HG03280 (cell line): ENCODE data around the gene GHDC.
"Not testable (repeated sequence)": the region's sequence is repeated elsewhere in the genome, so short reads cannot be mapped to it uniquely, and the experiment has no call there.

Experiments used
- ATAC-seq: cut with Tn5 transposase; IDR thresholded peaks from one replicate; pipeline ENCODE4 v1.9.1; 2021; ENCODE audit warnings: mild to moderate bottlenecking, moderate library complexity; ENCODE audit not compliant: unreplicated experiment

Gene GHDC

DNA sequence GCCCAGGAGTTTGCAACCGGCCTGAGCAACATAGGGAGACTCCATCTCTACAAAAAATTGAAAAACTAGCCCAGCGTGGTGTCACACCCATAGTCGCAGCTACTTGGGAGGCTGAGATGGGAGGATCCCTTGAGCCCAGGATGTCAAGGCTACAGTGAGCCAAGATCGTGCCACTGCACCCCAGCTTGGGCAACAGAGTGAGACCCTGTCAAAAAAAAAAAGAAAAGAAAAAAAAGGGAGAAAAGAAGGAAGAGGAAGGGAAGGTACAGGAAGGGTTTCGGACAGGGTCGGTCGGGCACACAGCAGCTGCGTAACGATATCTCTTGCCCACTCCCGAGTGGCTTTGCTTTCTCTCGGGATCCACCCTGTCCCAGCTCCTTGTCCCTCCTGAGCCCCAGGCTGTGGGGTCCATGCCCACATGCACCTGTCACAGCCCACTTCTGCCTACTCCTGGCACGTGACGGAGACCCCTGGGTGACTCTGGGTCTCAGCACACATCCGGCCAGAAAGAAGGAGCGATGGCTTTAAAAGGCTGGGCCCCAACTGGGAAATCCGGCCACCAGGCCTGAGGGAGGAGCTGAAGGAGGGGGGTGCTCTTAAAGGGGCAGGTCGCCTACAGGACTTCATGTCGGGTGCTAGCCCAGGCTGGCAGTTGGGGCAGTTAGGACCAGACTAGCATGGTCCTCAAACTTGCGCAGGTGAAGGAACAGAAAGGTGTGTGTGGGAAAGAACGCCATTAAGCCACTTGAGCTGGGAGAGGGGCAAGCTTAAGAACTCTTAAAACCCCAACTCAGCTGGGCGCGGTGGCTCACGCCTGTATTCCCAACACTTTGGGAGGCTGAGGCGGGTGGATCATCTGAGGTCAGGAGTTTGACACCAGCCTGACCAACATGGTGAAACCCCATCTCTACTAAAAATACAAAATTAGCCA, at the start of gene GHDC:
TSS of gene GHDC (minus strand) at position 526 of the 931 bp plus-strand sequence. CDS start 913 bp downstream, outside the sequence.
- peak; percentile 85 for ATAC-seq

GRCh38 chr17:42243493-42243982, 49.2 kb upstream of the GHDC start:
- ATAC-seq: no peak

DNA sequence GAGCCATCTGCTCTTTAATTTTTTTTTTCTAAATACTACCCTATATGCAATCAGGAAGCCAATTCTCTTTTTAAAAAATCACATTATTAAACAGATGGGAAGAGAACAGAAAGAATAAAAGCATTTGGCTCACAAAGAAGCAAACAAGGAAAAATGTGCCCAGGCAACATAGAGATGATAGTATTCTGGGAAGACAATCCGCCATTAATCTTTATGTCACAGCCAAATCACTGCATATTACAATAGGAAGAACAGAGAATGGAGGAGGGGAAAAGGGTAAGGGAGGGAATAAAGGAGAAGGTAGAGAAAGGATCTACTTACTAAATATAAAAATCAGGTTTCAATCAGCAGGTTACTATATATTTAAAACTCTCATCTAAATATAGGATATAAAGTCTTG, 47.6 kb upstream of the GHDC start:
- no peak for ATAC-seq

DNA sequence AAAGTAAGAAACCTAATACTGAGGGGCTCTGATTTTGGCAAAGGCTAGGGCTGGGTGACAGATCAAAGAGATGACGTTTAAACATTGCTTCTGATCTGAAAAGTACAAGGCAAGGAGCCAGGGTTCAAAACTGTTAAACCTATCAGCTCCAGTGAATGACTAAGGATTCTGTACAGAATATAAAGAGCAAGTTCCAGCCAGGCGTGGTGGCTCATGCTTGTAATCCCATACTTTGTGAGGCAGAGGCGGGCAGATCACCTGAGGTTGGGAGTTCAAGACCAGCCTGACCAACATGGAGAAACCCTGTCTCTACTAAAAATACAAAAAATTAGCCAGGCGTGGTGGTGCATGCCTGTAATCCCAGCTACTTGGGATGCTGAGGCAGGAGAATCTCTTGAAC, 46.6 kb upstream of the GHDC start:
- ATAC-seq: not testable (repeated sequence)

- no peak for ATAC-seq
These were observed 45.9 kb upstream of the GHDC start for GRCh38 chr17:42240201-42240600.

GRCh38 chr17:42239576-42239975, 45.3 kb upstream of the GHDC start:
- ATAC-seq: not testable (repeated sequence)

DNA sequence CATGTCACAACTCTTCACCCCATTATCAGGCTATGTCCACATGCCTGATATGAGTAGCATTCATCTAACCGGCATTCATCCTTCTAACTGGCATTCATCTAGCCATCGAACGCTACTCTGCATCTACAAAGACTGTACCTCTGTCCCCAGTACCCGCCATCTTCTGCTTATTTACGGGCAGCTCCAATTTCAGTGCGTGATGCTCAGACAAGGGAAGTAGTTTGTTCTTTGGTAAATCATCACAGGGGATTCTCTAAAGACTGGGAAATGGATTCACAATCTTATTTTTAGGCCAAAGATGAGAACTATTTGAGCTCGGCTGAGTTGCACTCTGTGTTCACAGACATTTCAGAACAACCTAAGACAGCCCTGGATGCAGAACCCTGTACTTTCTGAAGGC, 42.5 kb upstream of the GHDC start:
- ATAC-seq: no peak

DNA sequence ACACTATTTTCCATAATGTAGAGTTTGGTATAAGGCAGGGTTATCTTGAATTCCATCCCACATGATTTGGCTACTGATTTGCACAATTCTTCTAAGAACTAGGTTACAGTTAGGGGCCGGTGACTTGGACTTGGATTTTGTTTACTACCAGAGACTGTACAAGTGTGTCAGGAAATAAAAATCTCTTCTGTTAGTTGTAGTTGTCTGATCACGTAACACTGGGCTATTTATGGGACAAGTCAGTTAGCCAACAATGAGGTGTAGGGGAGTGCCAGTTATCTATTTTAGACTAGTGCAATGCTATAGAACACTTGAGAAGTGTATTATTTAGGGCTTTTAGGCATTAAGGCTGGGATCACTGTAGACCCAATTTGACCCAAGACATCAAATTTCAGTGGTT, 39.7 kb upstream of the GHDC start:
- no peak for ATAC-seq

DNA sequence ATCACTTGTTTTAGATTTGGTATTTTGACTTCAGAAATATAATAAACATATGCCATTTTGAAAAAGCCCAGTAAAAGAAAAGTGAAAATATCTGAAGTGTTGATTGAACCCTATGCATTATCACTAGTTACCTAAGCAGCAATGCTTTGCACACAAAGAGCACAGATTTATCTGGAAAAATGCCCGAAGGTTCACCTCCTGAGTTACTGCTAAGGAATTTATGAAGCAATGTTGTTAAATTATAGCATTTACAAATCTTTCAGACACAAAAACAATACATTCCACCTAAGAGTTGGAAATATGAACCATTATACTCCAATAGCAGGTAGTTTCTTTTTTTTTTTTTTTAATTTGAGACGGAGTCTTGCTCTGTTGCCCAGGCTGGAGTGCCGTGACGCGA, 38.9 kb upstream of the GHDC start:
- no peak for ATAC-seq

DNA sequence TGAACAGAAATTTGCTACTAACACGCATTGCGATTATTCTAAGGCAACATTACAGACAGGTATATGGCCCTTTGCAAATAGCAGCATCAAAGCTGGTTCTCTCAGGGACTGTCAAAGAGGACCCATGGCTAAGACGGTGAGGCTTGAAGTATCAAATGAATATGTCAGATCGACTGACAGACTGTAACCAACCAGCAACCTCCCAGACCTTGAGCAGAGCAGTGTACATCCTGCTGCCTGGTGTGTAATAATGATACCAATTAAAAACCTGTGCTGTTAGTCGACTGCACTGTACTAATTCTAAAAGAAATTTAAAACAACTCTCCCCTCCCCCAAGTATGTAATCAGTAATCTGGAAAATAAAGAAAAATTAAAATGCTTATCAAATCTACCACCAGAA, 35.9 kb upstream of the GHDC start:
- no peak for ATAC-seq

GRCh38 chr17:42227849-42228700, 33.8 kb upstream of the GHDC start:
- ATAC-seq: no peak

- ATAC-seq: no peak
These were observed 31.4 kb upstream of the GHDC start for GRCh38 chr17:42225646-42226045.

- ATAC-seq: no peak
These were observed 30.4 kb upstream of the GHDC start for GRCh38 chr17:42224651-42225050.

DNA sequence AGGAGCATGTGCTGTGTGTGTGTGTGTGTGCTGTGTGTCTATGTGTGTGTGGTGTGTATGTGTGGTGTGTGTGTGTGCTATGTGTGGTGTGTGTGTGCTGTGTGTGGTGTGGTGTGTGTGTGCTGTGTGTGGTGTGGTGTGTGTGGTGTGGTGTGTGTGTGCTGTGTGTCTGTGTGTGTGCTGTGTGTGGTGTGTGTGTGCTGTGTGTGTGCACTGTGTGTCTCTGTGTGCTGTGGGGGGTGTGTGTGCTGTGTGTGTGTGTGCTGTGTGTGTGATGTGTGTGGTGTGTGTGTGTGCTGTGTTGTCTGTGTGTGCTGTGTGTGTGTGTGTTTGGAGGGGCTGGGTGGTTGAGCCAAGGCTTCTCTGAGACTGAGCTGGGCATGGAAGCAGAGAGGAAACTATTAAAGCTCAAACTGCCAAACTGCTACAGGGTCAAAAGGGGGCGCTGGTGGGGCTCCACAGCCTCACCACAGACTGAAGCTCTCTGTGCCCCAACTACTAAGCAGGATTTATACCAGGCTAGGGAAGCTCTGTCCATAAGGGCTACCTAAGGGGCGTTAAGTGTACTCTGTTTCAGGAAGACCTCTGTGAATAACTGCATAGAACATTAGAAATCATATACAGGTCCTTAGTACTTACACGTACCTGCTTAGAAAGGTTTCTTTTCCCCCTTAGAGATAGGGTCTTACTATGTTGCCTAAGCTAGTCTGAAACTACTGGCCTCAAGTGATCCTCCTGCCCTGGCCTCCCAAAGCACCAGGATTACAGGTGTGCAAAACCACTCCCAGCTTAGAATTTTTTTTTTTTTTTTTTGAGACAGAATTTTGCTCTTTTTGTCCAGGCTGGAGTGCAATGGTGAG, 27.8 kb upstream of the GHDC start:
- ATAC-seq: no peak

DNA sequence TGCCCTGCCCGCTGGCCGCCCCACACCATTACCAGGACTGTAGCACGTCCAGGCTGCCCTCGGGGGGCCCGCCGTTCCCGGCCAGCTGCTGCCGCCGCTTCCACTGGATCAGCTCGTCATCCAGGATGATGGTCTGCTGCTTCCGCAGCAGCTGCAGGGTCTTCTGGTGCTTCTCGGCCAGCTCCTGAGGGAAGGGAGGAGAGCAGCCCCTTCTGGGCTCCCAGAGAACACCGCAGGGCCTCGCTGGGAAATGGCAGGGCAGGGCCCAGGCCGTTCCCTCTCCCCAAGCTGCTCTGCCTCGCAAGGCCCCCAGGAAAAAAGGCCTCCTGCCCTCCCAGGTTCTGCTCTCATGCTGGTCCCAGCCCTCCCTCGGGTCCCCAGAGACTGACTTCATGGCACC, 25.0 kb upstream of the GHDC start:
- ATAC-seq: not testable (repeated sequence)

GRCh38 chr17:42214156-42214555, 19.9 kb upstream of the GHDC start:
- ATAC-seq: no peak

GRCh38 chr17:42212382-42212781, 18.1 kb upstream of the GHDC start:
- ATAC-seq: no peak

DNA sequence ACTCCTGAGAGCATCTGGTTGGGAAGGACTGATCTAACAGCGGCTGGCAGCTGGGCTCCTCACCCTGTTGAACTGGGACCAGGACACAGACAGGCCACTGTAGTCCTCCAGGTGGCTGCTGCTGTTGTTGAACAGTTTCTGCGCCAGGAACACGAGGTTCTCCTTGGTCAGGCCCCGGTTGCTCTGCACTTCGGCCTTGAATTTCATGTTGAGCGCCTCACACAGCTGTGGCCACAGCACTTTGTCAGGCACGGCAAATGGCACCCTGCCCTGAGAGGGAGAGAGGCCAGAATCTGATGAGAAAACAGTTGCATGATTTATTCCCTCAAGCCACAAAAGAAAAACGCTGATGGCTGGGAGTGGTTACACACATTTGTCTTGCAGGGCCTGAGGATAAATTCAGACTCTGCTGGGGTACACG, 17.6 kb upstream of the GHDC start:
- ATAC-seq: not testable (repeated sequence)

DNA sequence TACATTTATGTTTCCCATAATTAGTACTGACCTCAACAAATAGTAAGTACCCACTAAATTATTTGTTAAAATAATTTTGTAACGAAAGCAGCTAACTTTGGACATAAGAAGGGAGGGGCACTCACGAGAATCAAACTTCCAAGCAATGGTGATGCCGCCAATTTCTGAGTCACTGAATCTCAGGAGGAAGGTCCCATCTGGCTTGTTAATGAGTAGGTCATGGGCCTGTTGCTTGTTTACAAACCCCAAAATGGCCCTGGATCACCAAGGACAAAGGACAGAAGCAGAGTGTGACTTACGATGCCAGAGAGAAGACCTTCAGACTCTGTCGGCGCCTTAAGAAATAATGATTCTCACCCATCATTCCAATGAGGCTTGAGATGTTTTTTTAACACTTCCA, 15.8 kb upstream of the GHDC start:
- ATAC-seq: no peak

DNA sequence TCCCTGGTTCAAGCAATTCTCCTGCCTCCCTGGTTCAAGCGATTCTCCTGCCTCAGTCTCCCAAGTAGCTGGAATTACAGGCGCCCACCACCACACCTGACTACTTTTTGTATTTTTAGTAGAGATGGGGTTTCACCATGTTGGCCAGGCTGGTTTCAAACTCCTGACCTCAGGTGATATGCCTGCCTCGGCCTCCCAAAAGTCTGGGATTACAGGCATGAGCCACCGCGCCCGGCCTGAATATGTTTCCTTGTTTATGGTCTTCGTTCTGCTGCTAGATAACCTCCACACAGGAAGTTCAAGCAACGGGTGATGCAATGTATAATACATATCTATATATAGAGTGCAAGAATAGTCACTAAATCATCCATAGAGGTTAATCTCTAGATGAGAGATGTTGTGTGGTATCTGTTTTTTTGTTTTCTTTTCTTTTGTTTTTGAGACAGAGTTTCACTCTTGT, 11.9 kb upstream of the GHDC start:
- not testable (repeated sequence) for ATAC-seq

DNA sequence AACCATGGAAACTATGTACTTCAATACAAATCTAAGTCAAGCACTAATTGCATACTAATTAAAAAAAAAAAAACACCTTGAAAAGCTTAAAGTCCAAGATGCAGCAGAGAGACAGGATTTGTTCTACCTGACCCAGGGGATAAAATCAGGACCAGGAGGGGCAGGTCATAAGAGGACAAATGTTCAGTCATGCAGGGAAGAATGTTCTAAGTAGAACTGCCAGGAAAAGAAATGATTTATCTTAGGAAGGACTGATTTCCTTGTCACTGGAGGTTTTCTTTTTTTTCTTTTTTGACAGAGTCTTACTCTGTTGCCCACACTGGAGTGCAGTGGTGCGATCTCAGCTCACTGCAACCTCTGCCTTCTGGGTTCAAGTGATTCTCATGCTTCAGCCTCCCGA, 9.1 kb upstream of the GHDC start:
- no peak for ATAC-seq
